GM12874 (cell line): Measurements from ENCODE around the gene ZBTB32.

Source experiments
- CTCF ChIP-seq: IDR thresholded peaks from 2 replicates; pipeline ENCODE4 v1.5.1; 2011; ENCODE audit warnings: low read depth, mild to moderate bottlenecking, control low read depth, low read length, moderate library complexity; ENCODE audit not compliant: insufficient read depth

The ZBTB32 gene, protein sequence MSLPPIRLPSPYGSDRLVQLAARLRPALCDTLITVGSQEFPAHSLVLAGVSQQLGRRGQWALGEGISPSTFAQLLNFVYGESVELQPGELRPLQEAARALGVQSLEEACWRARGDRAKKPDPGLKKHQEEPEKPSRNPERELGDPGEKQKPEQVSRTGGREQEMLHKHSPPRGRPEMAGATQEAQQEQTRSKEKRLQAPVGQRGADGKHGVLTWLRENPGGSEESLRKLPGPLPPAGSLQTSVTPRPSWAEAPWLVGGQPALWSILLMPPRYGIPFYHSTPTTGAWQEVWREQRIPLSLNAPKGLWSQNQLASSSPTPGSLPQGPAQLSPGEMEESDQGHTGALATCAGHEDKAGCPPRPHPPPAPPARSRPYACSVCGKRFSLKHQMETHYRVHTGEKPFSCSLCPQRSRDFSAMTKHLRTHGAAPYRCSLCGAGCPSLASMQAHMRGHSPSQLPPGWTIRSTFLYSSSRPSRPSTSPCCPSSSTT

GRCh38 chr19:35704218-35704617, at the start of gene ZBTB32:
Gene ZBTB32 (plus strand): TSS chr19:35704558. CDS start chr19:35714627, 10,069 bp downstream.
- no peak for TF ChIP-seq CTCF

- TF ChIP-seq CTCF: no peak
Observed at GRCh38 chr19:35655600-35655999, 48.8 kb upstream of the ZBTB32 start.

DNA sequence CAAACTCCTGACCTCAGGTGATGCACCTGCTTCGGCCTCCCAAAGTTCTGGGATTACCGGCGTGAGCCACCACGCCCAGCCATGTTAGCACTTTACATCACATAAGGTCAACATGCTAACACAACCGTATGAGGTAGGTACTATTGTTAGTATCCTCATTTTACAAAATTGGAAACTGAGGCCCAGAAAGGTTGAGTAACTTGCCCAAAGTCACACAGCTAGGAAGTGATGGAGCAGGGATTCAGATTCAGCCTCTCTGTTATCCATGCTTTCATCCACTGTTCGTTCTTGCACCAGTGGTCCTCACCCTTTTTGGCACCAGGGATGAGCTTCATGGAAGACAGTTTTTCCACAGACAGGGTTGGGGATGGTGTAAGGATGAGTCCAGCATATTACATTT, 47.7 kb upstream of the ZBTB32 start:
- no peak for TF ChIP-seq CTCF

GRCh38 chr19:35657904-35658700, 46.3 kb upstream of the ZBTB32 start:
- TF ChIP-seq CTCF: peak; percentile 26; the same call in 1 of the 2 replicates

DNA sequence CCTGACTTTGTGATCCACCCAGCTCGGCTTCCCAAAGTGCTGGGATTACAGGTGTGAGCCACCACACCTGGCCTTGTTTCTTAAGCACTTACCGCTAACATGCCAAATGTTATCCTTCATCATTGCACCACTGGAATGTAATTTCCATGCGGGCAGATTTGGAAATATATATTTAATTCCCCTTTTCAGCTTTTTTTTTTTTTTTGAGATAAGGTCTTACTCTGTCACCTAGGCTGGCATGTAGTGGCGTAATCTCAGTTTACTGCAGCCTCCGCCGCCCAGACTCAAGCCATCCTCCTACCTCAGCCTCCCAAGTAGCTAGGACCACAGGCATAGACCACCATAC, 42.4 kb upstream of the ZBTB32 start:
- TF ChIP-seq CTCF: no peak

GRCh38 chr19:35663981-35664380, 40.4 kb upstream of the ZBTB32 start:
- TF ChIP-seq CTCF: no peak

DNA sequence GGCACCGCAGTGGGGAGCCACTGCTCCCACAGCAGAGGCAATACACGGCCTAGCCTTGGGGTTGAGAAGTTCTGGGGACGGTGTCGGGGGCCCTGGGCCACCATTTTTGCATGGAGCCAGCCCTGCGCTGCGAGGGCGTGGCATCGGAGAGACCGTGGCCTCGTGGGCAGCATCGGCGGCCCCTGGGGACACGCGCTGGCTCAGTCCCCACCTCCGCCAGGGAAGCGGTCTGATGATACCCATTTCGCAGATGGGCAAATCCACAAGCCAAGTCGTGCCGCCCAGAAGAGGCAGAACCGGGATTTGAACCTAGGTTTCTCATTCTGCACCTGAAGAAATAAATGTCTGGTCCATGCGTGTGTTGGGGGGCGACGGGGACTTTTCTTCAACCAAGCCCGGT, 39.2 kb upstream of the ZBTB32 start:
- no peak for TF ChIP-seq CTCF
